Umbilical cord (tissue), 2 donors: Measurements from ENCODE around the gene VN1R5. TPM values are rescaled to one million over a fixed set of nuclear protein-coding genes. Genes with fewer than 3 reads are reported as not detected.
"Not testable (repeated sequence)": the region's sequence is repeated elsewhere in the genome, so short reads cannot be mapped to it uniquely, and the experiment has no call there.

Experiments
- DNase-seq: peaks from one replicate; pipeline ENCODE4 v3.0.0-alpha.2; 2015; ENCODE audit warnings: low spot score
- total RNA-seq: library from RNA; depleted of rRNA; stranded (reverse); fragments of >200 nt; gene quantifications from one replicate; pipeline ENCODE4 v1.2.3, GENCODE V29; 2014; ENCODE audit warnings: low replicate concordance; ENCODE audit not compliant: insufficient read depth

VN1R5 gene
- 0.48 TPM for total RNA-seq

GRCh38 chr1:247255772-247256171, at the start of gene VN1R5:
VN1R5 (plus strand) TSS chr1:247256072.
- DNase-seq: not testable (repeated sequence)

GRCh38 chr1:247209396-247209795, 46.5 kb upstream of the VN1R5 start:
- DNase-seq: no peak

GRCh38 chr1:247210062-247210375, 45.9 kb upstream of the VN1R5 start:
- peak; percentile 6 for DNase-seq

GRCh38 chr1:247210376-247211117, 45.3 kb upstream of the VN1R5 start:
- DNase-seq: peak; percentile 97

GRCh38 chr1:247211339-247211738, 44.5 kb upstream of the VN1R5 start:
- no peak for DNase-seq

GRCh38 chr1:247212012-247212411, 43.9 kb upstream of the VN1R5 start:
- no peak for DNase-seq

GRCh38 chr1:247212627-247213617, 43.0 kb upstream of the VN1R5 start:
- no peak for DNase-seq

GRCh38 chr1:247216261-247216660, 39.6 kb upstream of the VN1R5 start:
- DNase-seq: no peak

- no peak for DNase-seq
Observed at GRCh38 chr1:247218121-247218651, 37.7 kb upstream of the VN1R5 start.

- DNase-seq: not testable (repeated sequence)
Observed at GRCh38 chr1:247220280-247220679, 35.6 kb upstream of the VN1R5 start.

- no peak for DNase-seq
Observed at GRCh38 chr1:247222840-247223239, 33.0 kb upstream of the VN1R5 start.

GRCh38 chr1:247224822-247225221, 31.1 kb upstream of the VN1R5 start:
- DNase-seq: no peak

GRCh38 chr1:247228133-247228532, 27.7 kb upstream of the VN1R5 start:
- no peak for DNase-seq

- DNase-seq: no peak
Observed at GRCh38 chr1:247241691-247242090, 14.2 kb upstream of the VN1R5 start.

- no peak for DNase-seq
Observed at GRCh38 chr1:247243524-247244137, 12.2 kb upstream of the VN1R5 start.

GRCh38 chr1:247246325-247247115, 9.4 kb upstream of the VN1R5 start:
- DNase-seq: no peak

- DNase-seq: no peak
Observed at GRCh38 chr1:247247568-247247967, 8.3 kb upstream of the VN1R5 start.

GRCh38 chr1:247266053-247266452, 10.2 kb downstream of the VN1R5 start:
- no peak for DNase-seq

- DNase-seq: no peak
Observed at GRCh38 chr1:247268390-247269045, 12.6 kb downstream of the VN1R5 start.

- DNase-seq: no peak
Observed at GRCh38 chr1:247269133-247269532, 13.3 kb downstream of the VN1R5 start.

GRCh38 chr1:247270003-247270402, 14.1 kb downstream of the VN1R5 start:
- DNase-seq: no peak
